ENCODE measurements around the gene CROCC2. TPM values are rescaled to one million over a fixed set of nuclear protein-coding genes. Genes with fewer than 3 reads are reported as not detected.

The CROCC2 gene
- polyA plus RNA-seq, 4 donors = 0.03 to 0.09 (median 0.05) TPM

DNA sequence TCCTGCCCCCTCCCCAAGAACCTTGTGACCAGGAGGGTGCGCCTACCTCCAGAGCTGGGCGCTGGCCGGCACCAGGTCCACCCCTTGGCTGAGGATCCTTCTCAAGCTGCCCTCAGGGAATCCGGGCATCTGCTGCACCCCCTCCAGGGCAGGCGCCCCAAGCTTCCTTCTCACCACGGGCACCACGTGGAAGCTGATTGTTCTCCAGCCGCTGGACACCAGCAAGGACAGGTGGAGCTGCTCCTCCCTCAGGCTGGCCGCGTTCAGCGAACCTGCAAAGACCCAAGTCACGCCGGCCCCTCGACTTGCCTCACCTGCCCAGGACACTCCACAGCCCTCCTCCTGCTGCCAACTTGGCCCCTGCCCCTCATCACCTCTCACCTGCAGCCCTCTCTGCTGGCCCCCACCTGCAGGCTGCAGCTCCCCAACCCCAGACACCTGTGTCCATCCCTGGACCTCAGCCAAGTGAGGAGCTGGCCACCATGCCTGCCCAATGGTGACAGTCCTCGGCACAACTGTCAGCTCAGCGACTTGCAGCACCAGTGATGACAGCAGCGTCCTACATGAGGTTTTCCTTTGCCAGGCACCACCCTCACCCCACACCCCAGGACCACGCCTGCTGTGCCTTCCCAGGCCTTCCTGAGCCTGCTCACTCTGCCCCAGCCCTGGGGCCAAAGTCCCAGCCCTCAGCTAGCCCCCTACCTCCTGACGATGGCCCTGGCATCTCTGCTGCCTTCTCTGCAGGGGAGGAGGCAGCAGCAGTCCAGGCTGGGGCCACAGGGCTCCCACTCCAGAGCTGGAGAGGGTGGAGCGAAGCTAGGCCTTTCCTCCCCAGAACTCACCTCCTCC, 14.4 kb upstream of the CROCC2 start:
- no peak for DNase-seq (ENCODE audit: low read depth in 4 of 4, low spot score in 3 of 4)

DNA sequence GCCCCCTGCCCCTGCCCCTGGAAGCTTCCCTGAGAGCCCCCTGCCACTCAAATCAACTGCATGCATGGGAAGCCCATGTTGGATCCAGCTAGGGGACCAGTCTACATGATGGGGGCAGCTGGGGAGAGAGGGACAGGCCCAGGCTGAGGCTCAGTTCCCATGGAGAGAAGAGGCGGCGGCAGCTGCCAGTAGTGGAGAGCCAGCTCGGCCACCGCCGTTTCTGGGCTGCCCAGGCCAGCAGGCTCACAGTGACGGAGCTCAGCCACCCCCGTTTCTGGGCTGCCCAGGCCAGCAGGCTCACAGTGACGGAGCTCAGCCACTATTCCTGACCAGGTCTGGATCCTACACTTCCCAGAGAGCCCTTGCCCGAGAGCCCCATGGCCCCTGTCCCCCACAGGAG, 13.8 kb upstream of the CROCC2 start:
- DNase-seq (ENCODE audit: low read depth in 4 of 4, low spot score in 3 of 4) = no peak

DNA sequence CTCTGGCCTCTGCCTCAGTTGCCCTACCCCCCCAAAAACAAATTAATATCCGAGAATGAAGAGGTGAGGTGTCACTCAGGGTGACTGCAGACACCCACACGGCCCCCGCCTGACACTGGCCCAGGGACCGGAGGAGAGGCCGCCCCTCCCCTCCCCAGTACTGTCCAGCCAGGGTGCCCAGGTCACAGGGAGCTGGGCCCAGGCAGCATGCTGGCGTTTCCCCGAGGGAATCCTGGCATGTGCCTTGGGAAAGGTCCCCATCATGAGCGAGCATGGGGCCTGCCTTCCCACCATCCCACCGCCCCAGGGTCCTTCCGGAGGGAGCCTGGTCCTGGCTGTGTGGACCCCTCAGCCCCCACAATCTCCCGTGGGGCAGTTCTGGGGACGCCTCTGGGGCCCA, 13.2 kb upstream of the CROCC2 start:
- DNase-seq (ENCODE audit: low read depth in 4 of 4, low spot score in 3 of 4) = no peak

DNA sequence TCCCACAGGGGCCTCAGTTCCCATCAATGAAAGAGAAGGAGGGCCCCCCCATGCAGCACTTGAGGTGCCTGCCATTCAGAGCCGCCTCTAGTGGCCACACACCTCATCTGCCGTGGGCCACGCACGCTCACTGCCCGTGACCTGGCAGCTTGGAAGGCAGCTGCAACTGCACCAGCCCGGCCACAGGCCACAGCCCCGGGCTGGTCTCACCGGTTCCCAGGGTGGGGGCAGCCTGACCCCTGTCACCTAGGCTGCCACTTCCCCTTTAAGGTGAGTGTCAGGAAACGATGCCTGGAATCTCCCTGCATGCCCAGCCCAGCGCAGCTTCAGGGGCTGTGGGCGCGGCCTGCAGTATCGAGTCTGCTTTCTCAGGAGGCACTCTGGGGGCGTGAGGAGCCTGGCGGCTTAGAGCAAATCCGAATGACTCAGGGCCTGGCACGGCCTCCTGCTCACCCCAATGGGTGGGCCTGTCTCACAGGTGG, 12.7 kb upstream of the CROCC2 start:
- no peak for DNase-seq (ENCODE audit: low read depth in 4 of 4, low spot score in 3 of 4)

DNA sequence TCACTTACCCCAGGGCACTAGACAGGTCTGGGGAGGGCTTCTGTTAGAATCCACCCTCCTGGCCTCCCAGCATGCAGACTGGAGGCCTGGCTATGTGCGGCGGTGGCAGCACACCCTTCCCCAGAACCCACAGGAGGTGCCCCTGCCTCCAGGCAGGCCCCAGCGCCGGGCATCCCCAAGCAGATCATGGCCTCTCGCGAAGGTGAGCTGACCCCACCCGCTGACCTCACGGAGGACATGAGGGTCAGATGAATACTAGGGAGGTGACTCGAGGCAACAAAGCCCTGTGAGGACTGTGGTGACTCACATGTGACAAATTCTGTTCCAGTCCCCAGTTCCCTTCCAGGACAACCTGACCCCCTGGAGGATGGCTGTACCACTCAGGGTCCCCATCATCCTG, 12.1 kb upstream of the CROCC2 start:
- DNase-seq (ENCODE audit: low read depth in 4 of 4, low spot score in 3 of 4) = no peak

DNA sequence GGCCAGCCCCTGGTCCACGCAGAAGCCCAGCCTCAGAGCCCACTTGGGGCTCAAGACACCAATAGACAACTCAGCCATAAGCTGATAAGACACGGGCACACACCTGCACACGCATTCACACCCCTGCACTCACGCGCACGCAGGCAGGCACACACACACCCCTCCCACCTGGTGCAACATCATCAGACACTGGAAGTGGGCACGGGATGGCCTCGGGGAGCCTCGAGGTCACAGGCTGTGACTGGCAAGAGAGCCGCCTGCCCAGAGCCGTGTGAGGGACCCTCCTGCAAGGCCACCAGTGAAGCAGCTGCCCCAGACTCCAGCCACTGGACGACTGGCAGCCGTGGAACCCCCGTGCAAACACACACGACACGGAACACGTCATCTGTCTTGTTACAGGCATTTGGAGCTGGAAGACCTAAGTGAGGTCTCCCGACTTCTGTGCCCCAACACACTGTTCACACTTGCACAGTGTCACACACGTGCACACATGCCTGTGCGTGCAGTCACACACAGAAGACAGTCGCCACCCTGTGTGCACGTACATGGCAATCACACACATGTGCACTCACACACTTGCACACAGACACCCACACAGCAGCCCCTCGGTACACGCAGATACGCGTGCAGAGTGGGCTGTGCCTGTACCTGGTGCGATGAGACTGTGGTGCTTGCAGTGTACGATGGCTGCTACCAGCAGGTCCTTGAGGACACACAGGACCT, 11.1 kb upstream of the CROCC2 start:
- no peak for DNase-seq (ENCODE audit: low read depth in 4 of 4, low spot score in 3 of 4)

DNA sequence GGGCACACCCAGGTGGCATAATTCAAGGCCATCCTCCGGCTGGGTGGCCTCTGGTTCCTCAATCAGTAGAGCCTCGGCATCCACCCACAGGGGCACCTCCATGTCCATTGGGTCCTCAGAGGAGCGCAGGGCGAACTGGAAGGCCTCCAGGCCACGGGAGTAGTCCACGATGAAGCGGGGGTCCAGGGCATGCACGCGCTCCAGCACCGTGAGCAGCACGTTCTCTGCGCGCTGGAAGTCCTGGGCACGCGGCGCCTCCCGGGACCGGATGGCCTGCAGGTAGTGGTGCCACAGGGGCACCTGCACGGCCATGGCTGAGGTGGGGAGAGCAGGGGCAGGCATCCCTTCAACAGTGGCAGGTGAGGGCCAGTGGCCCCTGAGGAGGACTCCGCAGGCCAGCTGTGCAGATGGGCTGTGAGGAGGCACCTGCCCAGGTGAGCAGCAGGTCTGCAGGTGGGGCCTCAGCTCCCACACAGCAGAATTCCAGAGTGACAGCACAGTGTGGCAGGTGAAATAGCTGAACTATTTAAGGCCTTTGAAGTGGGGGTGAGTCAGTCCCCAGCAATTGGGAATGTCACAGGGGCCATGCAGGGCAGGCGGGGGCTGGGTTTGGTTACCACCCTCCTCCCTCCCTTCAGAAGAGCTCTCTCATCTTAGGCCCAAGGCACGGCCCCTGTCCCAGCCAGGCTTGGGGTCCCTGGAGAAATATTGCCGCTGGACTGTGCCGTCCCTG, 10.3 kb upstream of the CROCC2 start, which contains the start of gene MAB21L4:
Gene MAB21L4, minus strand, starts transcription at position 501 of the 733 bp plus-strand sequence. Its CDS starts 159 bp downstream, at position 342.
- no peak for DNase-seq (ENCODE audit: low read depth in 4 of 4, low spot score in 3 of 4)

DNA sequence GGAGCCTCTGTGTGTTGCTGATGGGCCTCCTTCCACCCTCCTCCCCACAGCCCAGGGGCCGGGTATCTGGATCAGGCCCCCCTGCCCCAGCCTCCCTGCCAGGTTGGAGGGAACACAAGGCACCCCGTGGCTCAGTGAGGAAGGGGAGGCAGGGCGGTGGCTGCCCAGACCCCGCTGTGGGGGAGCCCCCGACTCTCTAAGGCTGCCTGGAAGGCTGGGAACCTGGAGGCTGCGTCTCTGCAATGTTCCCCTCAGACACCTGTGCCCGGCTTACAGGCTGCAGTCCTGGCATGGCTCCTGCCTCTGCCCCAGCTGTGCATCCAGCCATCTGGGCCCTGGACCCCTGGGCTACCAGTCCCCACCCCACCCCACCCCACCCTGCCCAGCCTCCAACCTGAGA, 9.7 kb upstream of the CROCC2 start:
- DNase-seq (ENCODE audit: low read depth in 4 of 4, low spot score in 3 of 4) = no peak

DNA sequence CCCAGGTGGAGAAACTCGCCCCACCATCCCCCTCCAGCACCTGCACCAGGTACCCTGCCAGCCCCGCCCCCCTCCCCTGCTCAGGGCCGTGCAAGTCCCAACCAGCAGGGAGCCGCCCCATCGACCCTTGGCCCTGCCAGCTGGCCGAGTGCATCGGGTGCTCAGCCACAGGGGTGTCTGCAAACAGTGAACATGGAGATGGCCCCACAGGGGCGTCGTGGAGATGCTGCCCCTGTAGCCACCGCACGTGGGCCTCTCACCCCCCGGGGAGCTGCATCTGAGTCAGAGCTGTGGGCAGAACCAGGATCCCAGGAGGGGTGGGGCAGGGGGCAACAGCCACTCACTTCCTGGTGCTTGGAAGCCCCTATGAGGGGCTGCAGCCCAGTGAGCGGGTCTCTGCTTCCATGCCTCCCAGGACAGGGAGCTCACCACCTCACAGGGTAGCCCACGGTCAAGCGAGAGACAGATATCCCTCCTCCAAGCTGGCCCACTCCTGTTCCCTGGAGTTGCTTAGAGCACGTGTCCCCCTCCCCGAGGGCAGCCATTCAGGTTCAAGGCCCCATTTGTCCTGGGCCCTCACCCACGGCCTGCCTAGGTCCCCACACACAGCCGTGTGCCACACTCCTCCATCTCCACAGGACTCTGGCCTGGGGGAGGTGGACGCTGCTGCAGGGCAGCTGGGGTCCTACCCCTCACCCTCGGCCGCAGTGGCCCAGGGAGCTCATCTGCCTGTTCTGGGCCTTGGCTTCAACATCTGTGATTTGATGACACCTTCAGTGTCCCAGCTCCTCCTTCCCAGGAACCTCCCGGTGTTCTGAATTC, 9.1 kb upstream of the CROCC2 start:
- no peak for DNase-seq (ENCODE audit: low read depth in 4 of 4, low spot score in 3 of 4)

DNA sequence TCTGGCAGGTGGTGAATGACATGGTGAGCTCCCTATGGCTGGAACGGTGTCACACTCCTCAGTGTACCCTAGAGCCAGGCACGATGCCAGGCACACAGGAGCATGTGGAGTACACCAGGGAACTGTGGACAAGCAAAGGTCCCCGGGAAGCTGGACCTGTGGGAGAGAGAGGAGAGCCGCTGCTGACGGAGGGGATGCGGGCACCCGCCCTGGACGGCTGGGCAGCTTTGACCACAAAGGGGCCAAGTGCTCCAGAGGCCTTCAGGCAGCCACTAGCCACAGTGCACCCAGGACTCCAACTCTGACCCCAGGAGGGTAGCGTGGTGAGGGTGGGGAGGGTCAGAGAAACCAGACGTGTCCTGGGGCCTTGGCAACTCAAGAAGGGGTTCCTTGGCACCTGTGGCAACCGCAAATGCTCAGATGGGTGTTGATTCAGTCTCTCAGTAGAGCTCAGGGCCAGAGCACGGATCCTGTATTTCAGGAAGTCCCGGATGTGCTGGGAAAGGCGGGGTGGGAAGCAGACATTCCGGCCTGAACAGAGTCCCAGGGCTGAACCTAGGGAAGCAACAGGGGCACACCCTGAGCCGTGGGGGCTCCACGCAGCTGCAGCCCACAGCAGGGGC, 7.9 kb upstream of the CROCC2 start:
- no peak for DNase-seq (ENCODE audit: low read depth in 4 of 4, low spot score in 3 of 4)

DNA sequence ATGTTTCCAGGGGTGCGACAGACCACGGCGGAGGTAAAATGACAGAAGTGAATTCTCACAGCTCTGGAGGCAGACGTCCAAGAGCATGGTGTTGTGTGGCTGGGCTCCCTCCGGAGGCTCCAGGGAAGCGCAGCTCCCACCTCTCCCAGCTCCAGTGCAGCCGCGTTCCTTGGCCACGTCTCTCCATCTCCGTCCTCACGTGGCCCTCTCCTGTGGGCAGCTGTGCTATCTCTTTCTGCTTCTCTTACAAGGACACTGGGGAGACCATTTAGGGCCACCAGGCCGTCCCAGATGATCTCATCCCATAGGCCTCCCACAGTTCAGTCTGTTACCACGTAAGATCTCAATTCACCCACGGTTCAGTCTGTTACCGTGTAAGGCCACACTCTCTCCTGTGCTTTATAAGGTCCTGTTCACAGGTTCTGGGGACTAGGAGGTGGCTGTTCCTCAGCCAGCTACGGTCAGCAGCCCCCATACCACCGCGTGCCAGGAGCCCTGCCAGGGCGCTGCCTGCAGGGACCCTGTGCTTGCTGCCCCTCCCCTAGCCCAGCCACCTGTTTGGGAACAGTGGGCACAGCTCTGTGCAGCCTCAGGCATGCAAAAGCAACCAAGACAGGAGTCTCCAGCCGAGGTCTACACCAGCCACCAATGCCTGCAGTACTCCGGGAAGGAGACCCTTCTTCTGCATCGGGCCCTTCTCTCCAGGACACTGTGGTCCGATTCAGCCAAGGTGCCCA, 7.2 kb upstream of the CROCC2 start:
- no peak for DNase-seq (ENCODE audit: low read depth in 4 of 4, low spot score in 3 of 4)

DNA sequence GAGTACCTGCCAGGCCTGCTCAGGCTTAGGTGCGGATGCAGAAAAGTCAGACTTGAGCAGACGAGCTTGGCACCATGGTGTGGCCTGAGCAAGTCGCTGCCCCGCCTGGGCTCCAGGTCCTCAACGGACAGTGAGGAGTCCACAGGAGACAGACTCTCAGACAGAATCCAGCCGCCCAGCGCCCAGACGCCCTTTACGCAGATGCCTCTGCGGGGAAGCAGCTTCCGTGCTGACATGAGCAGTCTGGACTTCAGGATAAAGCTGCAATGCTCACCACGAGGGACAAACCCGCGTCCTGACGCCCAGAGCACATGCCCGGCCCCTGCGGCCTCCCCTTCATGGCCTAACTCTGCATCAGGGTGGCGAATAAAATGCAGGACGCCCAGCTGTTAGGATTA, 6.7 kb upstream of the CROCC2 start:
- no peak for DNase-seq (ENCODE audit: low read depth in 4 of 4, low spot score in 3 of 4)

DNA sequence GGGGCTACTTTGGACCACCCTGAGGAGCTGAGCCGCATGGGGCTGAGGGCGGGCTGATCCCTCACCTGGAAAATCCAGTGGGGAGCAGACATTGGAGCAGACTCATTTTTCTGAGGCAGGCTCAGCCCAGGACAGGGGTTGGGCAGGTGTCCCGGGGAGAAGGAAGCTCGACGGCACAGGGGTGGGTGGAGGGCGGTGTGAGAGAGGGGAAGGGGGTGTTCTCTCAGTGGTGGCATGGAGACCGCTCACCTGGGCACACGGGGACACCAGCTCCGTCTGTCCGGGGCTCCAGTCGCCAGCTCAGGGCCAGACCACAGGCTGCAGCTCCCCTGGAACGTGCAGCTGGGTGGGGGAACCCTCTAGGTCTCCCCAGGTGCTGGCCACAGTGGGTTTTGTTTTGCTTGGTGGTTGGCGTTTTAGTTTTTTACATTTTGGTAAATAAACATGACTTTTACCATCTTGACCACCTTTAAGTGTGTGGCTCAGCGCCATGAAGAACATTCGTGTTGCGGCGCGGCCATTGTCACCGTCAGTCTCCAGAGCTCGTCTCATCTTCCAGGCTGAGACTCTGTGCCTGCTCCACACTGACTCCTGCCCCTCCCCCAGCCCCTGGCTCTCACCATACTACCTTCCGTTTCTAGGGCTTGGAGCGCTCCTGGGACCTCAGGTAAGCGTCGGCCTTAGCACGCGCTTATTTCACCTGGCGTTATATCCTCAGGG, 5.8 kb upstream of the CROCC2 start:
- DNase-seq (ENCODE audit: low read depth in 4 of 4, low spot score in 3 of 4) = no peak

DNA sequence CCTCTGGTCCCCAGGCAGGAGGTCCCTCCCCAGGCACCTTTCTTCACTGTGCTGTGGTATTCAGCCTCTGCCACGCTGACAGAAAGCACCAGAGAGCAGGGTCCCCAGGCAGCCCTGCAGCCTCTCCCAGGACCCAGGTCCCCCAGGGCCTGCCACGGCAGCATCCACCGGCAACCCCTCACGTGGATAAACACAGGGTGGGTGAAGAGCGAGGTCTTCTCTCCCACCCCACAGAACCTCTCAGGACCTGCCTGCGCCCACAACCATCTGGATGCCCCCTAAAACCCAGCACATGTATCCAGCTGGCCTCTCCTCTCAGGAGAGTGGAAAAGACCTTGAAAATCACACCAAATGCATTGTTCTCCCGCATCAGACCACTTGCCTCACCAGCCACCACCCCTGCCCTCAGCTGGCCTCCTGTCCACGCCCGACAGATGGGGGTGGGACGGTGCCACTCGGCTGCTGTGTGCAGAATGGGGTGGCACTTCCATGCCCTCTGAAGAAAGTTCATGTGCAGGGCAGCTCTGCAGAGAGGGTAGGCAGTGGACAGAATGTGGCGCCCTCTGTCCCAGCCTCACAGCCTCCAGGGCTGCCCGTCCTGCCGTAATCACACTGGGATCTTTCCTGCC, 4.0 kb upstream of the CROCC2 start:
- DNase-seq (ENCODE audit: low read depth in 4 of 4, low spot score in 3 of 4) = no peak

DNA sequence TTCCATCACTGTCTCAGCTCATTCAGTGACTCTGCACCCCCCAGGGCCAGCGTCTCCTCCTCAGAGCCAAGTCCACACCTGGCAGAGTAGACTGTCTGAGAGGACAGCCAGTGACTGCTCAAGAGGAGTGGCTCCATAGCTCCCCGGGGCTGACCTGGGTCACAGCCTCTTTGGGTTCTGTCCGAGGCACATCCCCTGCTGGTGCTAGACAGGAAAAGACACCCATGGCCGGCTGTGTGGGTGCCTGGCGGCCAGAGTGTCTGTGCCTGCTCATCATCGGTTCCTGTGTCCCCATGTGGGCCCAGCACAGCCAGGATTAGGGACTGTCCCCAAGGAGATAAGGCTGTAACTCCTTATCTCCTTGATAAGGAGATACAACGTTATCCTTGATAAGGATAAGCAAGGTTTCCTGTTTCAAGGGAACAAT, 3.5 kb upstream of the CROCC2 start:
- no peak for DNase-seq (ENCODE audit: low read depth in 4 of 4, low spot score in 3 of 4)

DNA sequence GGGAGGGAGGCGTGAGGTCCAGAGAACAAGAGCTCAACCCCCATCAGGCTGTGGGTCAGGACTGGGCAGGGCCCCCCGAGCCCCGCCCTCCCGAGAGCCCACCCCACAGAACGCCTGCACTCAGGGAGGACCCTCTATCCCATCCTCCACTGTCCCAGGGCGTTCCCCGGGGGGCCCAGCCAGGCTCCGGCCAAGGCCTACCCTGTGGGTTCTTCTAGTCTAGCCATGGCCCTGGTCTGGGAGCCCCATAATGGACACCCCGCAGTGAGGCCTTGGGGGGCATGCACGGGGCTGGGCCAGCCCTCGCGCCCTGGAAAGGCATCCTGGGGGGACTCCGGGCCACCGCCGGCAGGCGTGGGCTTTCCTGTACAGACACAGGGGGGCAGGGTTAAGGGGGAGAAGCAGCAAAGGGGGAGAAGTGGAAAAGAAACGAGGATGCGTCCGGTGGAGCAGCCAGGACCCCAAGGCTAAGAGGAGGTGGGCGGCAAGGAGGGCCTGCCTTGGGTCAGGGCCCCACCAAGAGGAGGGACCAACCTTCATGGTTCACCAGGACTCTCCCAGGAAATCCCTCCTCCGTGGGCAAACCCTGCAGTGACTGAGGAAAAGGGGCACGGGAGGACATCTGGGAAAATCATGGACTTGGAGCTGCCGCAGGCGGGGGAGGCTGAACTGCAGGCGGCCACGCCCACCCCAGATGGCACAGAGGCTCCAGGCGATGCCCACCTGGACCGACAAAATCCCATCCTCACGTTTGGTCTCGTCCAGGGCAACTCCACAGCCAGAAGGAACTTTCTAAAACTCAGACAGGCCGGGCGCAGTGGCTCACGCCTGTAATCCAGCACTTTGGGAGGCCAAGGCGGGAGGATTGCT, 2.7 kb upstream of the CROCC2 start:
- DNase-seq (ENCODE audit: low read depth in 4 of 4, low spot score in 3 of 4) = no peak

Data from left renal pelvis (tissue), 4 donors.